ENCODE data around the gene E2F1. TPM values are rescaled to one million over a fixed set of nuclear protein-coding genes. Genes with fewer than 3 reads are reported as not detected.

E2F1 gene
- total and polyA plus RNA-seq, 2 donors (not counting 1 experiment from before 2014, with no cell fraction given) = 2.4 to 2.7 TPM

DNA sequence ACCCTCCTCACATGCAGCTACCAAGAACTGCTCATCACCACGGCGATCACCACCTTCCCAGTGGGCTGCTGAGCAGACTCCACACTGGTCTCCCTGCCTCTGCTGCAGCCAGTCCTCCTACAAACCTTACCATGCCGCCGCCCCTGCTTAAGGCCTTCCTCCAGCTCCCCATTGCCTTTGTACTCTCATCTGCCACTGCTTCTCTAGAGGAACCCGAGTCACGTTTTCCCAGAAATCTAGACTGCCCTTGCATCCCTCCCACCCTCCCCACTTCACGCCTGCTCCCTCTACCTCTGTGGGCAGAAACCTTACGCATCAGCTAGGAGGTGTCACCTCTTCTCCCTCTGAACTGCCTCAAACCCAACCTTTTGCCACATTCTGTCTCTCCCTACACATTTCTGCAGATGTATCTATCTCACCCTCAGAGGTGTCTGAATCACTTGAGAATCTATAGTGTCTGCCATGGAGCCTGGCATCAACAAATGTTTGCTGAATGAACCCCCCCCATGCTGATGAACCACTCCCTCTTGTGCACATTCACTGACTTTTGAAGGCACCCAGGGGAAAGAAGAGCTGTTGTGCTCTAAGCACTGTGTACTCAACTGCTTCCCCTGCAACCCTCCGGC is 4.3 kb downstream of the E2F1 start:
- no peaks in the 10 kb centered on the region for H3K36me3 ChIP-seq (replicated peaks in 1 of 2; ENCODE audit: control extremely low read depth in 1 of 2, control insufficient read depth in 1 of 2, extremely low read depth in 1 of 2, insufficient read depth in 2 of 2, low read length in 1 of 2)
- no peaks in the 10 kb centered on the region for H3K79me2 ChIP-seq (ENCODE audit: control insufficient read depth, insufficient read depth, low read length)
- no peak overlapping the region for H3K4me3 ChIP-seq (ENCODE audit: control extremely low read depth in 1 of 5, extremely low read depth in 1 of 5, insufficient read depth in 1 of 5, low read depth in 2 of 5, low read length in 4 of 5)
- H3K4me2 ChIP-seq (replicated peaks; ENCODE audit: low read depth, low read length, poor library complexity, severe bottlenecking) = no peak overlapping the region
- ChIA-PET POLR2A (no interaction called here), CTCF (interaction anchor here (1.8 kb wide), 1 partner anchor 14 kb away, joined by 9 read pairs; the partner anchor contains the start of gene ACTL10)
- H3K4me1 Mint-ChIP-seq = peaks cover 47% of the 10 kb centered on the region
- DNase-seq (no peak), ATAC-seq (ENCODE audit: low read depth) (no peak)
- no peaks in the 10 kb centered on the region for H3K9me3 Mint-ChIP-seq (ENCODE audit: insufficient read depth)
- intact Hi-C loops (cut with micrococcal nuclease) = no loop called here
- TF ChIP-seq, protein P1, sequence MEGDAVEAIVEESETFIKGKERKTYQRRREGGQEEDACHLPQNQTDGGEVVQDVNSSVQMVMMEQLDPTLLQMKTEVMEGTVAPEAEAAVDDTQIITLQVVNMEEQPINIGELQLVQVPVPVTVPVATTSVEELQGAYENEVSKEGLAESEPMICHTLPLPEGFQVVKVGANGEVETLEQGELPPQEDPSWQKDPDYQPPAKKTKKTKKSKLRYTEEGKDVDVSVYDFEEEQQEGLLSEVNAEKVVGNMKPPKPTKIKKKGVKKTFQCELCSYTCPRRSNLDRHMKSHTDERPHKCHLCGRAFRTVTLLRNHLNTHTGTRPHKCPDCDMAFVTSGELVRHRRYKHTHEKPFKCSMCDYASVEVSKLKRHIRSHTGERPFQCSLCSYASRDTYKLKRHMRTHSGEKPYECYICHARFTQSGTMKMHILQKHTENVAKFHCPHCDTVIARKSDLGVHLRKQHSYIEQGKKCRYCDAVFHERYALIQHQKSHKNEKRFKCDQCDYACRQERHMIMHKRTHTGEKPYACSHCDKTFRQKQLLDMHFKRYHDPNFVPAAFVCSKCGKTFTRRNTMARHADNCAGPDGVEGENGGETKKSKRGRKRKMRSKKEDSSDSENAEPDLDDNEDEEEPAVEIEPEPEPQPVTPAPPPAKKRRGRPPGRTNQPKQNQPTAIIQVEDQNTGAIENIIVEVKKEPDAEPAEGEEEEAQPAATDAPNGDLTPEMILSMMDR (IDR thresholded peaks at IDR 0.05) = no peak
- no peak for TF ChIP-seq EZH2 (IDR thresholded peaks at IDR 0.05; ENCODE audit: borderline replicate concordance, insufficient read depth, low read depth, low read length, poor library complexity, severe bottlenecking)
- H3K9me3 ChIP-seq (ENCODE audit: control extremely low read depth in 1 of 3, control insufficient read depth in 2 of 3, insufficient read depth in 1 of 3, low read length in 2 of 3) = no peaks in the 10 kb centered on the region
- H3K4me3 Mint-ChIP-seq = no peak overlapping the region
- peak overlapping the region; percentile 2 for H3K27ac Mint-ChIP-seq
- 94% methylated on average over 9 of the region's 9 CpGs for WGBS (ENCODE audit: insufficient coverage)
- H3K27me3 ChIP-seq (replicated peaks in 1 of 4; ENCODE audit: control extremely low read depth in 1 of 4, control insufficient read depth in 3 of 4, insufficient read depth in 4 of 4, low read length in 3 of 4) = no peaks in the 10 kb centered on the region
- no peak overlapping the region for H3K9ac ChIP-seq (ENCODE audit: low read length)
- no peak overlapping the region for H2AFZ ChIP-seq (ENCODE audit: insufficient read depth, low read depth, low read length, poor library complexity, severe bottlenecking)
- peaks cover 36 to 42% of the 10 kb centered on the region in 2 donors for H3K4me1 ChIP-seq (ENCODE audit: control insufficient read depth in 2 of 2, insufficient read depth in 2 of 2, low read length in 2 of 2)
- no peaks in the 10 kb centered on the region for H3K27me3 Mint-ChIP-seq
- H3K27ac ChIP-seq (ENCODE audit: low read length in 2 of 2) = no peak overlapping the region
- H4K20me1 ChIP-seq (ENCODE audit: control insufficient read depth, insufficient read depth, low read length, poor library complexity, severe bottlenecking) = no peaks in the 10 kb centered on the region

DNA sequence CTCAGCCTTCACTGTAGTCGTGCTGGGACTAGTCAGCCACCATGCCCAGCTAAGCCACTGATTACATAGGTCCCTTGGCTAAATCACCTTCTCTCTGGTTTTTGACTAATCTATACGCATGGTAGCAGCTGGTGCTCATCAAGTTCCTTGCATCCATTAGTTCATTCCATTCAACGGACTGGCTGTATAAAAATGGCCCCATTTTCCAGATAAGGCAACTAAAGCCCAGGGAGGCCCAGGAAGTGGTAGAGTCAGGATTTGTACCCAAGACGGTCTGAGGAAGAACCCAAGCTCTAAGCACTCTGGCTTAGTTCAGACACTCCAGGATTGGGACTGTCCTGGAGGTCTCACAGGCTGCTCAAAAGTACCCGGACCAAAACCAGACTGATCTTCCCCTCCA is 4.9 kb downstream of the E2F1 start:
- no peaks in the 10 kb centered on the region for H3K27me3 Mint-ChIP-seq
- Histone ChIP-seq H3K36me3 (replicated peaks in 1 of 2; ENCODE audit: control extremely low read depth in 1 of 2, control insufficient read depth in 1 of 2, extremely low read depth in 1 of 2, insufficient read depth in 2 of 2, low read length in 1 of 2) (no peaks in the 10 kb centered on the region), H3K79me2 (ENCODE audit: control insufficient read depth, insufficient read depth, low read length) (no peaks in the 10 kb centered on the region), H3K4me1 (ENCODE audit: control insufficient read depth in 2 of 2, insufficient read depth in 2 of 2, low read length in 2 of 2) (peaks cover 34 to 39% of the 10 kb centered on the region in 2 donors), H2AFZ (ENCODE audit: insufficient read depth, low read depth, low read length, poor library complexity, severe bottlenecking) (no peak overlapping the region), H3K4me2 (replicated peaks; ENCODE audit: low read depth, low read length, poor library complexity, severe bottlenecking) (no peak overlapping the region), H3K9ac (ENCODE audit: low read length) (no peak overlapping the region), H4K20me1 (ENCODE audit: control insufficient read depth, insufficient read depth, low read length, poor library complexity, severe bottlenecking) (no peaks in the 10 kb centered on the region), H3K9me3 (ENCODE audit: control extremely low read depth in 1 of 3, control insufficient read depth in 2 of 3, insufficient read depth in 1 of 3, low read length in 2 of 3) (no peaks in the 10 kb centered on the region), H3K27me3 (replicated peaks in 1 of 4; ENCODE audit: control extremely low read depth in 1 of 4, control insufficient read depth in 3 of 4, insufficient read depth in 4 of 4, low read length in 3 of 4) (no peaks in the 10 kb centered on the region), H3K27ac (ENCODE audit: low read length in 2 of 2) (no peak overlapping the region), H3K4me3 (ENCODE audit: control extremely low read depth in 1 of 5, extremely low read depth in 1 of 5, insufficient read depth in 1 of 5, low read depth in 2 of 5, low read length in 4 of 5) (no peak overlapping the region)
- peaks cover 43% of the 10 kb centered on the region for H3K4me1 Mint-ChIP-seq
- DNase-seq (no peak), ATAC-seq (ENCODE audit: low read depth) (no peak)
- ChIA-PET POLR2A (no interaction called here), CTCF (interaction anchor here (1.8 kb wide), 1 partner anchor 14 kb away, joined by 9 read pairs; the partner anchor contains the start of gene ACTL10)
- no peak overlapping the region for H3K4me3 Mint-ChIP-seq
- H3K9me3 Mint-ChIP-seq (ENCODE audit: insufficient read depth) = no peaks in the 10 kb centered on the region
- peak overlapping the region; percentile 3 for H3K27ac Mint-ChIP-seq
- WGBS (ENCODE audit: insufficient coverage) = 91% methylated on average over 5 of the region's 5 CpGs
- TF ChIP-seq, protein P1 (IDR thresholded peaks at IDR 0.05) = no peak
- TF ChIP-seq EZH2 (IDR thresholded peaks at IDR 0.05; ENCODE audit: borderline replicate concordance, insufficient read depth, low read depth, low read length, poor library complexity, severe bottlenecking) = no peak
- intact Hi-C loops (cut with micrococcal nuclease) = no loop called here

Data from B cell (primary cell).